Sciatic nerve (tissue), 2 donors: ENCODE measurements around the gene INO80. TPM values are rescaled to one million over a fixed set of nuclear protein-coding genes. Genes with fewer than 3 reads are reported as not detected.
"Not testable (repeated sequence)": the region's sequence is repeated elsewhere in the genome, so short reads cannot be mapped to it uniquely, and the experiment has no call there.

ENCODE experiments used
- ATAC-seq: fragments of 200-7000 bp; cut with Tn5 transposase; one replicate; pipeline ENCODE4 v1.9.1; 2020; ENCODE audit warnings: mild to moderate bottlenecking, moderate library complexity
- DNase-seq: peaks from one replicate; pipeline ENCODE4 v3.0.0-alpha.2; 2020; ENCODE audit warnings: low spot score
- intact Hi-C: fragments of 100-400 bp; cut with DNase I; formaldehyde crosslinking; loops from one replicate; pipeline ENCODE4 v1.14.2; 2022
- total RNA-seq: library from RNA; stranded (reverse); fragmentation: NEBNext Ultra II Directional; extraction: Animal tissue kit (Norgen Biotek cat#: 25700); gene quantifications from one replicate; pipeline ENCODE4 v1.2.1, GENCODE V29; 2021
- donor health status: DM: no; HTN: no; CAD: no.
- donor health status: DM: no; HTN: no; CAD: no.

The INO80 gene
- total RNA-seq, 1 donor from 2014 or later = 30.2 TPM

GRCh38 chr15:41125063-41125669 is 9.1 kb upstream of the INO80 start:
- DNase-seq (no peak), ATAC-seq (no peak)
- intact Hi-C loops = no loop called here

GRCh38 chr15:41124058-41124457 is 8.0 kb upstream of the INO80 start:
- ATAC-seq (no peak), DNase-seq (no peak)
- intact Hi-C loops = no loop called here

GRCh38 chr15:41122849-41123248 is 6.8 kb upstream of the INO80 start:
- intact Hi-C loops = no loop called here
- DNase-seq = no peak
- ATAC-seq = no peak

GRCh38 chr15:41121951-41122350 is 5.9 kb upstream of the INO80 start:
- ATAC-seq (no peak), DNase-seq (no peak)
- intact Hi-C loops = no loop called here

GRCh38 chr15:41116962-41117252 is 827 bp upstream of the INO80 start:
- intact Hi-C loops = no loop called here
- DNase-seq (no peak), ATAC-seq (no peak)

GRCh38 chr15:41115652-41116115 is 396 bp downstream of the INO80 start:
- DNase-seq = peak; percentile 76
- intact Hi-C loops = no loop called here
- ATAC-seq = peak; percentile 57

- ATAC-seq (no peak), DNase-seq (no peak)
- intact Hi-C loops = no loop called here
Measured at GRCh38 chr15:41115161-41115651, 874 bp downstream of the INO80 start.

GRCh38 chr15:41106947-41107346 is 9.1 kb downstream of the INO80 start:
- intact Hi-C loops = no loop called here
- no peak for DNase-seq
- ATAC-seq = no peak

- DNase-seq (no peak), ATAC-seq (no peak)
- intact Hi-C loops = no loop called here
Measured at GRCh38 chr15:41105348-41106334, 10.4 kb downstream of the INO80 start.

- no peak for ATAC-seq
- intact Hi-C loops = no loop called here
Measured at GRCh38 chr15:41104234-41104633, 11.8 kb downstream of the INO80 start.

GRCh38 chr15:41102854-41103253 is 13.2 kb downstream of the INO80 start:
- ATAC-seq (no peak), DNase-seq (no peak)
- intact Hi-C loops = no loop called here

More at GRCh38 chr15:41104234-41104633, 11.8 kb downstream of the INO80 start:
- DNase-seq = no peak

GRCh38 chr15:41096178-41096577 is 19.9 kb downstream of the INO80 start:
- ATAC-seq (no peak), DNase-seq (no peak)
- intact Hi-C loops = no loop called here

- intact Hi-C loops = no loop called here
- no peak for ATAC-seq
Measured at GRCh38 chr15:41085029-41085428, 31.1 kb downstream of the INO80 start.

GRCh38 chr15:41080144-41080543 is 35.9 kb downstream of the INO80 start:
- ATAC-seq = no peak
- intact Hi-C loops = no loop called here

More at GRCh38 chr15:41085029-41085428, 31.1 kb downstream of the INO80 start:
- no peak for DNase-seq

GRCh38 chr15:41079717-41080116 is 36.4 kb downstream of the INO80 start:
- DNase-seq = no peak
- intact Hi-C loops = no loop called here
- no peak for ATAC-seq

More at GRCh38 chr15:41080144-41080543, 35.9 kb downstream of the INO80 start:
- no peak for DNase-seq

- ATAC-seq, intact Hi-C loops, DNase-seq: not testable (repeated sequence)
Measured at GRCh38 chr15:41078879-41079278, 37.2 kb downstream of the INO80 start.

- intact Hi-C loops = no loop called here
- no peak for ATAC-seq
- no peak for DNase-seq
Measured at GRCh38 chr15:41078125-41078524, 38.0 kb downstream of the INO80 start.

GRCh38 chr15:41073028-41073427 is 43.1 kb downstream of the INO80 start:
- DNase-seq (no peak), ATAC-seq (no peak)
- intact Hi-C loops = no loop called here

GRCh38 chr15:41072013-41072412 is 44.1 kb downstream of the INO80 start:
- DNase-seq (no peak), ATAC-seq (no peak)
- intact Hi-C loops = no loop called here

- ATAC-seq (no peak), DNase-seq (no peak)
- intact Hi-C loops = no loop called here
Measured at GRCh38 chr15:41066516-41066915, 49.6 kb downstream of the INO80 start.
